Osteoblast (primary cell): ENCODE results near the gene RDH14. TPM values are rescaled to one million over a fixed set of nuclear protein-coding genes. Genes with fewer than 3 reads are reported as not detected.

Source experiments
- DNase-seq: peaks from one replicate; pipeline ENCODE4 v3.0.0; 2011; ENCODE audit warnings: low spot score, mixed read lengths; ENCODE audit not compliant: insufficient read length; ENCODE audit errors: missing footprints
- H2AFZ ChIP-seq: 2 replicates; pipeline ENCODE4 v1.6.0; 2011; ENCODE audit warnings: mild to moderate bottlenecking, low read length
- H3K27ac ChIP-seq: 2 replicates; pipeline ENCODE4 v1.5.1; 2011; ENCODE audit warnings: mild to moderate bottlenecking, low read depth, low read length, moderate library complexity
- H3K27me3 ChIP-seq: 2 replicates; pipeline ENCODE4 v1.6.0; 2012; ENCODE audit warnings: mild to moderate bottlenecking, control low read depth, inconsistent platforms, low read length, moderate library complexity; ENCODE audit not compliant: insufficient read depth
- H3K36me3 ChIP-seq: 2 replicates; pipeline ENCODE4 v1.5.1; 2011; ENCODE audit warnings: mild to moderate bottlenecking, low read length, control low read depth, moderate library complexity; ENCODE audit not compliant: insufficient read depth
- H3K4me1 ChIP-seq: 2 replicates; pipeline ENCODE4 v1.5.1; 2011; ENCODE audit warnings: mild to moderate bottlenecking, low read length, control low read depth, moderate library complexity; ENCODE audit not compliant: insufficient read depth
- H3K4me2 ChIP-seq: 2 replicates; pipeline ENCODE4 v1.6.0; 2011; ENCODE audit warnings: mild to moderate bottlenecking, low read length; ENCODE audit not compliant: insufficient read depth
- H3K4me3 ChIP-seq: fragments of 200-600 bp; sonication (generic); 3 replicates; pipeline ENCODE4 v1.5.1; 2012; ENCODE audit warnings: mild to moderate bottlenecking, low read length, inconsistent platforms; ENCODE audit not compliant: insufficient read depth
- H3K79me2 ChIP-seq: 2 replicates; pipeline ENCODE4 v1.6.0; 2012; ENCODE audit warnings: mild to moderate bottlenecking, low read length, control low read depth, inconsistent platforms; ENCODE audit not compliant: insufficient read depth
- H3K9me3 ChIP-seq: 2 replicates; pipeline ENCODE4 v1.5.1; 2011; ENCODE audit warnings: low read depth, low read length, control low read depth
- H4K20me1 ChIP-seq: 2 replicates; pipeline ENCODE4 v1.6.0; 2012; ENCODE audit warnings: mild to moderate bottlenecking, low read length, control low read depth; ENCODE audit not compliant: insufficient read depth
- CTCF ChIP-seq: IDR thresholded peaks from 2 replicates; pipeline ENCODE4 v1.5.1; 2011; ENCODE audit warnings: mild to moderate bottlenecking, low read depth, low read length, moderate library complexity; ENCODE audit errors: extremely low read depth
- total RNA-seq: library from RNA; depleted of rRNA; stranded (reverse); fragments of >200 nt; gene quantifications from 2 replicates; pipeline ENCODE4 v1.2.3, GENCODE V29; 2012

RDH14 gene
- total RNA-seq, 1 donor: 23.5 TPM

GRCh38 chr2:18551623-18552022 lies 8.8 kb downstream of the RDH14 start:
- Histone ChIP-seq H3K36me3 (peaks cover 19% of the 10 kb centered on the region), H4K20me1 (no peaks in the 10 kb centered on the region), H3K4me2 (no peak overlapping the region), H3K4me1 (peaks cover 20% of the 10 kb centered on the region), H3K4me3 (no peak overlapping the region), H3K27ac (no peak overlapping the region), H3K27me3 (no peaks in the 10 kb centered on the region), H3K9me3 (no peaks in the 10 kb centered on the region), H3K79me2 (peaks cover 16% of the 10 kb centered on the region), H2AFZ (no peak overlapping the region)
- no peak for DNase-seq
- no peak for TF ChIP-seq CTCF

- H3K27ac ChIP-seq: no peak overlapping the region
- no peak for TF ChIP-seq CTCF
These were observed 9.3 kb downstream of the RDH14 start for GRCh38 chr2:18551169-18551568.

GRCh38 chr2:18550433-18550832 lies 10.0 kb downstream of the RDH14 start:
- no peak overlapping the region for H2AFZ ChIP-seq
- peaks cover 28% of the 10 kb centered on the region for H3K4me1 ChIP-seq
- no peak for TF ChIP-seq CTCF
- H3K36me3 ChIP-seq: peaks cover 15% of the 10 kb centered on the region
- H3K27ac ChIP-seq: no peak overlapping the region
- no peak overlapping the region for H3K4me3 ChIP-seq
- H3K9me3 ChIP-seq: no peaks in the 10 kb centered on the region
- no peaks in the 10 kb centered on the region for H4K20me1 ChIP-seq
- peaks cover 6% of the 10 kb centered on the region for H3K79me2 ChIP-seq
- H3K27me3 ChIP-seq: no peaks in the 10 kb centered on the region
- no peak for DNase-seq
- H3K4me2 ChIP-seq: no peak overlapping the region

More at GRCh38 chr2:18551169-18551568, 9.3 kb downstream of the RDH14 start:
- peaks cover 11% of the 10 kb centered on the region for H3K79me2 ChIP-seq
- no peaks in the 10 kb centered on the region for H3K27me3 ChIP-seq
- H2AFZ ChIP-seq: no peak overlapping the region
- peaks cover 19% of the 10 kb centered on the region for H3K36me3 ChIP-seq
- peaks cover 23% of the 10 kb centered on the region for H3K4me1 ChIP-seq
- no peaks in the 10 kb centered on the region for H4K20me1 ChIP-seq
- no peak overlapping the region for H3K4me2 ChIP-seq
- no peak for DNase-seq
- H3K4me3 ChIP-seq: no peak overlapping the region
- H3K9me3 ChIP-seq: no peaks in the 10 kb centered on the region

GRCh38 chr2:18549083-18549482 lies 11.4 kb downstream of the RDH14 start:
- Histone ChIP-seq H2AFZ (no peak overlapping the region), H3K27me3 (no peaks in the 10 kb centered on the region), H3K4me1 (peaks cover 29% of the 10 kb centered on the region), H3K79me2 (no peaks in the 10 kb centered on the region), H3K9me3 (no peaks in the 10 kb centered on the region), H3K4me3 (no peak overlapping the region), H3K36me3 (peaks cover 3% of the 10 kb centered on the region), H3K4me2 (no peak overlapping the region), H3K27ac (no peak overlapping the region), H4K20me1 (no peaks in the 10 kb centered on the region)
- DNase-seq: no peak
- no peak for TF ChIP-seq CTCF
